Naive thymus-derived CD4-positive, alpha-beta T cell (primary cell): Measurements from ENCODE around the gene ZGLP1. TPM values are rescaled to one million over a fixed set of nuclear protein-coding genes. Genes with fewer than 3 reads are reported as not detected.

Source experiments
- ATAC-seq: fragments of 150-1000 bp; cut with Tn5 transposase; 2 replicates; pipeline ENCODE4 v1.10.0; 2021; ENCODE audit warnings: mild to moderate bottlenecking, moderate library complexity
- CTCF ChIA-PET: fragments of 350-600 bp; sonication (Branson Sonifier 250); formaldehyde crosslinking; loops from one replicate; lab custom pipeline; 2021; ENCODE audit warnings: antibody characterized with exemption; lab: Charles Lee
- POLR2A ChIA-PET: fragments of 350-600 bp; sonication (Branson Sonifier 250); formaldehyde crosslinking; loops from one replicate; lab custom pipeline; 2021; ENCODE audit warnings: antibody characterized with exemption, inconsistent platforms; lab: Charles Lee
- DNase-seq, 9 donors: peaks; one replicate each; pipeline versions ENCODE4 v3.0.0 to v3.0.0-alpha.2; 2020 to 2022; ENCODE audit warnings: mixed read lengths in 1 of 9
- H3K27ac ChIP-seq: one replicate; pipeline ENCODE4 v1.7.0; 2013; ENCODE audit warnings: mild to moderate bottlenecking, low read depth, low read length, moderate library complexity
- H3K27me3 ChIP-seq, 2 donors: one replicate each; pipeline ENCODE4 v1.7.0; 2013; ENCODE audit warnings: low read length in 2 of 2, mild to moderate bottlenecking in 2 of 2, moderate library complexity in 2 of 2; ENCODE audit not compliant: control insufficient read depth in 2 of 2, insufficient read depth in 2 of 2
- H3K36me3 ChIP-seq, 3 experiments: 1 replicate in 2 of 3; 2 replicates in 1 of 3; pipeline ENCODE4 v1.7.0; 2013; ENCODE audit warnings: low read length in 3 of 3, mild to moderate bottlenecking in 3 of 3, moderate library complexity in 1 of 3; ENCODE audit not compliant: insufficient read depth in 3 of 3, control insufficient read depth in 2 of 3
- H3K4me1 ChIP-seq, 2 donors: one replicate each; pipeline ENCODE4 v1.7.0; 2013; ENCODE audit warnings: low read length in 2 of 2, mild to moderate bottlenecking in 2 of 2, moderate library complexity in 1 of 2; ENCODE audit not compliant: control insufficient read depth in 2 of 2, insufficient read depth in 2 of 2
- H3K4me3 ChIP-seq: 2 replicates; pipeline ENCODE4 v1.7.0; 2013; ENCODE audit warnings: mild to moderate bottlenecking, low read length
- H3K9me3 ChIP-seq, 3 experiments: 1 replicate in 2 of 3; 2 replicates in 1 of 3; pipeline ENCODE4 v1.7.0; 2013; ENCODE audit warnings: low read length in 3 of 3; ENCODE audit not compliant: control insufficient read depth in 2 of 3
- H3K27ac Mint-ChIP-seq, 9 donors: one replicate each; pipeline ENCODE4 v1.8.0; 2020 to 2022; ENCODE audit warnings: mixed read lengths in 9 of 9, mild to moderate bottlenecking in 8 of 9, moderate library complexity in 5 of 9, inconsistent platforms in 2 of 9
- H3K27me3 Mint-ChIP-seq, 5 donors: one replicate each; pipeline ENCODE4 v1.8.0; 2021 to 2022; ENCODE audit warnings: mixed read lengths in 5 of 5, mild to moderate bottlenecking in 1 of 5
- H3K36me3 Mint-ChIP-seq, 5 donors: one replicate each; pipeline ENCODE4 v1.8.0; 2020 to 2022; ENCODE audit warnings: mixed read lengths in 5 of 5, mild to moderate bottlenecking in 3 of 5, inconsistent platforms in 1 of 5
- H3K4me1 Mint-ChIP-seq, 7 donors: one replicate each; pipeline ENCODE4 v1.8.0; 2020 to 2022; ENCODE audit warnings: mixed read lengths in 7 of 7, mild to moderate bottlenecking in 3 of 7, inconsistent platforms in 1 of 7
- H3K4me3 Mint-ChIP-seq, 10 donors: one replicate each; pipeline ENCODE4 v1.8.0; 2020 to 2022; ENCODE audit warnings: mild to moderate bottlenecking in 10 of 10, mixed read lengths in 10 of 10, moderate library complexity in 6 of 10, inconsistent platforms in 2 of 10
- H3K9me3 Mint-ChIP-seq, 11 donors: one replicate each; pipeline ENCODE4 v1.8.0; 2020 to 2022; ENCODE audit warnings: mixed read lengths in 11 of 11, mild to moderate bottlenecking in 4 of 11, inconsistent platforms in 1 of 11, moderate library complexity in 1 of 11
- intact Hi-C, 2 donors: fragments of 100-400 bp; cut with micrococcal nuclease; formaldehyde crosslinking; loops; one replicate each; pipeline ENCODE4 v1.15.1; 2023
- polyA plus RNA-seq, 2 donors: library from polyadenylated mRNA; unstranded; fragments of 300-500 nt; fragmentation: Illumina TruSeq; gene quantifications; one replicate each; pipeline ENCODE4 v1.2.3, GENCODE V29; 2021
- total RNA-seq, 6 experiments: library from RNA in 5 of 6; stranded (reverse) in 5 of 6; gene quantifications; 1 replicate in 5 of 6; 2 replicates in 1 of 6; pipeline ENCODE4 v1.2.3 and lab custom pipeline; 2021 to 2026

ZGLP1 gene
- total and polyA plus RNA-seq, 7 experiments from 2014 or later, result 0.22 to 11.4 (median 5.7) TPM; not detected in 1

- no peak overlapping the region for H3K4me3 ChIP-seq
- intact Hi-C loops, result loop anchor here in 1 of 2 donors (10.0 kb wide), 1 partner anchor 442 kb away; the partner anchor contains the start of gene FBXL12
- CTCF ChIA-PET, result interaction anchor here (0.6 to 4.6 kb wide), 5 partner anchors 62 to 153 kb away, joined by 4 to 40 read pairs (median 6); partner anchors contain the start of gene DNMT1
- Mint-ChIP-seq H3K27me3 (no peaks in the 10 kb centered on the region), H3K4me1 (peaks cover 12 to 44% (median 16%) of the 10 kb centered on the region in 7 donors), H3K27ac (peak overlapping the region in 1 of 9 donors; percentile 17), H3K9me3 (peaks cover 0 to 2% (median 0%) of the 10 kb centered on the region in 11 donors), H3K4me3 (peak overlapping the region in 2 of 10 donors; percentile 31 to 48), H3K36me3 (peaks cover 14 to 37% (median 20%) of the 10 kb centered on the region in 5 donors)
- DNase-seq (no peak), ATAC-seq (no peak)
- H3K27me3 ChIP-seq, result no peaks in the 10 kb centered on the region
- POLR2A ChIA-PET, result no interaction called here
- H3K9me3 ChIP-seq, result no peaks in the 10 kb centered on the region
- no peak overlapping the region for H3K27ac ChIP-seq
- peaks cover 6 to 8% of the 10 kb centered on the region in 2 donors for H3K4me1 ChIP-seq
- peaks cover 0 to 54% (median 6%) of the 10 kb centered on the region in 3 experiments for H3K36me3 ChIP-seq
Measured at GRCh38 chr19:10256970-10257615, 52.5 kb downstream of the ZGLP1 start.

GRCh38 chr19:10256551-10256950, 53.1 kb downstream of the ZGLP1 start:
- DNase-seq, result no peak
- Histone ChIP-seq H3K27me3 (no peaks in the 10 kb centered on the region), H3K36me3 (peaks cover 0 to 58% (median 6%) of the 10 kb centered on the region in 3 experiments), H3K4me1 (peaks cover 6 to 8% of the 10 kb centered on the region in 2 donors), H3K9me3 (no peaks in the 10 kb centered on the region), H3K27ac (no peak overlapping the region), H3K4me3 (no peak overlapping the region)
- intact Hi-C loops, result loop anchor here in 1 of 2 donors (10.0 kb wide), 1 partner anchor 442 kb away; the partner anchor contains the start of gene FBXL12
- no peaks in the 10 kb centered on the region for H3K27me3 Mint-ChIP-seq
- peaks cover 14 to 38% (median 23%) of the 10 kb centered on the region in 5 donors for H3K36me3 Mint-ChIP-seq
- CTCF ChIA-PET, result interaction anchor here (0.6 to 4.6 kb wide), 3 partner anchors 62 to 134 kb away, joined by 4 to 40 read pairs (median 5); partner anchors contain the start of gene DNMT1
- H3K4me3 Mint-ChIP-seq, result no peak overlapping the region
- no peak for ATAC-seq
- POLR2A ChIA-PET, result no interaction called here
- H3K4me1 Mint-ChIP-seq, result peaks cover 12 to 45% (median 21%) of the 10 kb centered on the region in 7 donors
- no peak overlapping the region for H3K27ac Mint-ChIP-seq
- H3K9me3 Mint-ChIP-seq, result peaks cover 0 to 5% (median 0%) of the 10 kb centered on the region in 11 donors

GRCh38 chr19:10255358-10255757, 54.3 kb downstream of the ZGLP1 start:
- no peak overlapping the region for H3K4me3 ChIP-seq
- no peaks in the 10 kb centered on the region for H3K27me3 ChIP-seq
- Mint-ChIP-seq H3K4me1 (peaks cover 12 to 41% (median 21%) of the 10 kb centered on the region in 7 donors), H3K27ac (peak overlapping the region in 4 of 9 donors; percentile 33 to 70 (median 50)), H3K9me3 (peaks cover 0 to 5% (median 0%) of the 10 kb centered on the region in 11 donors), H3K4me3 (peak overlapping the region in 2 of 10 donors; percentile 32 to 34), H3K27me3 (no peaks in the 10 kb centered on the region), H3K36me3 (peaks cover 14 to 38% (median 23%) of the 10 kb centered on the region in 5 donors)
- H3K9me3 ChIP-seq, result no peaks in the 10 kb centered on the region
- peaks cover 0 to 58% (median 6%) of the 10 kb centered on the region in 3 experiments for H3K36me3 ChIP-seq
- intact Hi-C loops, result loop anchor here in 1 of 2 donors (10.0 kb wide), 1 partner anchor 441 kb away; the partner anchor contains the start of gene FBXL12
- POLR2A ChIA-PET, result no interaction called here
- no peak overlapping the region for H3K27ac ChIP-seq
- DNase-seq (no peak), ATAC-seq (no peak)
- H3K4me1 ChIP-seq, result peaks cover 6 to 12% of the 10 kb centered on the region in 2 donors
- CTCF ChIA-PET, result no interaction called here

Other genes starting within 250 kb of the ZGLP1 start
- gene SHFL, start 223.5 kb downstream of the ZGLP1 start, total RNA-seq, result 100 to 1,000 TPM in 3 of 5 experiments, 10 to 100 TPM in 2; 67.8 to 112 (median 102) TPM
- 10 to 100 TPM; 37.0 to 52.0 TPM for gene SHFL, start 223.5 kb downstream of the ZGLP1 start, polyA plus RNA-seq
- 1 to 10 TPM in 3 of 5 experiments, under 1 TPM in 2; 0.68 to 1.7 (median 1.0) TPM for gene ANGPTL6, start 207.1 kb downstream of the ZGLP1 start, total RNA-seq
- gene ANGPTL6, start 207.1 kb downstream of the ZGLP1 start, polyA plus RNA-seq, result under 1 TPM; 0.23 to 0.48 TPM
- 100 to 1,000 TPM in 4 of 5 experiments, 10 to 100 TPM in 1; 87.6 to 122 (median 109) TPM for gene PPAN, start 203.5 kb downstream of the ZGLP1 start, total RNA-seq
- gene PPAN, start 203.5 kb downstream of the ZGLP1 start, polyA plus RNA-seq, result 10 to 100 TPM; 24.9 to 46.6 TPM
- gene P2RY11, start 198.1 kb downstream of the ZGLP1 start, total RNA-seq, result 10 to 100 TPM; 41.0 to 89.3 (median 58.9) TPM
- gene P2RY11, start 198.1 kb downstream of the ZGLP1 start, polyA plus RNA-seq, result 1 to 10 TPM; 2.7 to 3.1 TPM
- gene EIF3G, start 189.9 kb downstream of the ZGLP1 start, total RNA-seq, result 100 to 1,000 TPM; 242 to 356 (median 328) TPM
- gene EIF3G, start 189.9 kb downstream of the ZGLP1 start, polyA plus RNA-seq, result 100 to 1,000 TPM; 240 to 294 TPM
- gene DNMT1, start 114.9 kb downstream of the ZGLP1 start, total RNA-seq, result 100 to 1,000 TPM; 175 to 334 (median 194) TPM
- gene DNMT1, start 114.9 kb downstream of the ZGLP1 start, polyA plus RNA-seq, result 100 to 1,000 TPM; 113 to 153 TPM
- 1 to 10 TPM; 3.4 to 6.8 (median 5.2) TPM for gene S1PR2, start 78.5 kb downstream of the ZGLP1 start, total RNA-seq
- under 1 TPM; 0.64 to 0.81 TPM for gene S1PR2, start 78.5 kb downstream of the ZGLP1 start, polyA plus RNA-seq
- gene MRPL4, start 57.6 kb downstream of the ZGLP1 start, total RNA-seq, result 10 to 100 TPM; 36.8 to 70.5 (median 43.0) TPM
- 10 to 100 TPM; 24.9 to 34.1 TPM for gene MRPL4, start 57.6 kb downstream of the ZGLP1 start, polyA plus RNA-seq
- gene ICAM1, start 38.7 kb downstream of the ZGLP1 start, total RNA-seq, result 10 to 100 TPM in 3 of 5 experiments, 1 to 10 TPM in 2; 3.6 to 47.2 (median 16.3) TPM
- 1 to 10 TPM; 1.2 to 3.9 TPM for gene ICAM1, start 38.7 kb downstream of the ZGLP1 start, polyA plus RNA-seq
- gene ICAM4, start 22.9 kb downstream of the ZGLP1 start, total RNA-seq, result 1 to 10 TPM in 3 of 5 experiments, under 1 TPM in 2; 0.40 to 3.7 (median 1.2) TPM
- gene ICAM4, start 22.9 kb downstream of the ZGLP1 start, polyA plus RNA-seq, result under 1 TPM; 0.52 to 0.55 TPM
- 1 to 10 TPM in 1 of 5 experiments, under 1 TPM in 2, not detected in 2; 0.46 to 2.4 (median 0.48) TPM for gene ICAM5, start 19.9 kb downstream of the ZGLP1 start, total RNA-seq
- not detected for gene ICAM5, start 19.9 kb downstream of the ZGLP1 start, polyA plus RNA-seq
- 10 to 100 TPM in 2 of 5 experiments, 1 to 10 TPM in 3; 5.7 to 10.5 (median 9.3) TPM for gene FDX2, start 6.2 kb upstream of the ZGLP1 start, total RNA-seq
- gene FDX2, start 6.2 kb upstream of the ZGLP1 start, polyA plus RNA-seq, result 10 to 100 TPM; 18.3 to 19.4 TPM
- gene RAVER1, start 23.7 kb upstream of the ZGLP1 start, total RNA-seq, result 10 to 100 TPM; 43.2 to 81.1 (median 50.2) TPM
- gene RAVER1, start 23.7 kb upstream of the ZGLP1 start, polyA plus RNA-seq, result 10 to 100 TPM; 15.6 to 31.9 TPM
- gene ICAM3, start 29.8 kb upstream of the ZGLP1 start, total RNA-seq, result 100 to 1,000 TPM; 165 to 202 (median 189) TPM
- gene ICAM3, start 29.8 kb upstream of the ZGLP1 start, polyA plus RNA-seq, result 100 to 1,000 TPM; 229 to 244 TPM
- 100 to 1,000 TPM; 224 to 346 (median 284) TPM for gene TYK2, start 70.8 kb upstream of the ZGLP1 start, total RNA-seq
- 10 to 100 TPM; 45.4 to 55.6 TPM for gene TYK2, start 70.8 kb upstream of the ZGLP1 start, polyA plus RNA-seq
- 100 to 1,000 TPM; 169 to 229 (median 180) TPM for gene CDC37, start 93.7 kb upstream of the ZGLP1 start, total RNA-seq
- gene CDC37, start 93.7 kb upstream of the ZGLP1 start, polyA plus RNA-seq, result 10 to 100 TPM; 62.8 to 99.2 TPM
- gene PDE4A, start 110.7 kb upstream of the ZGLP1 start, total RNA-seq, result 10 to 100 TPM in 2 of 5 experiments, 1 to 10 TPM in 2, under 1 TPM in 1; 0.59 to 51.8 (median 5.0) TPM
- 1 to 10 TPM in 1 of 2 donors, under 1 TPM in 1; 0.47 to 2.0 TPM for gene PDE4A, start 110.7 kb upstream of the ZGLP1 start, polyA plus RNA-seq
- 10 to 100 TPM; 12.9 to 83.6 (median 31.4) TPM for gene KEAP1, start 193.5 kb upstream of the ZGLP1 start, total RNA-seq
- gene KEAP1, start 193.5 kb upstream of the ZGLP1 start, polyA plus RNA-seq, result 10 to 100 TPM; 21.9 to 37.7 TPM
- 10 to 100 TPM in 1 of 5 experiments, 1 to 10 TPM in 1, under 1 TPM in 2, not detected in 1; 0.51 to 22.0 (median 3.5) TPM for gene S1PR5, start 207.6 kb upstream of the ZGLP1 start, total RNA-seq
- under 1 TPM; 0.53 to 0.55 TPM for gene S1PR5, start 207.6 kb upstream of the ZGLP1 start, polyA plus RNA-seq
- gene ATG4D, start 234.1 kb upstream of the ZGLP1 start, total RNA-seq, result 10 to 100 TPM; 41.7 to 70.3 (median 56.7) TPM
- gene ATG4D, start 234.1 kb upstream of the ZGLP1 start, polyA plus RNA-seq, result 10 to 100 TPM; 12.9 to 21.8 TPM